Fibroblast of skin of left quadriceps (primary cell): ENCODE data around the gene SLC6A2.
"Not testable (repeated sequence)": the region's sequence is repeated elsewhere in the genome, so short reads cannot be mapped to it uniquely, and the experiment has no call there.

ENCODE experiments used
- DNase-seq, 2 experiments: peaks; one replicate each; pipeline ENCODE4 v3.0.0-alpha.2; 2013; ENCODE audit warnings: low read depth in 2 of 2

Gene SLC6A2

DNA sequence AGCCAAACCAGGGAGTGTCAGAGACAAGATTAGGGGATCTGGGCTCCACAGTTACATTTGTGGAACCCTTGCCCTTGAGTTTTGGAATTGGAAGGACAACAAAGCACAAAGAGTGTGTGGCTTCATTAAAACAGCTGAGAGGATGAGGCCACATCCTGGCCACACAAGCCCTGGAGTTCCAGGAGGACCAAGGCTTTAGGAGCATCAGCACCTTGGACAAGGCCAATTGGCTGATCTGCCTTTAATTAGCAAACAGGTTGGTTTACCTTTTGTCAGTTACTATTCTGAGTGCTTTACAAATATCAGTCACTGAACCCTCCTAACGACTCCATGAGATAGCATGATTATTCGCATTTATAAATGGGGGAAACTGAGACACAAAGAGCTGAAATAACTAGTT, 54.7 kb downstream of the SLC6A2 start:
- DNase-seq = no peak

GRCh38 chr16:55711959-55712876, 56.4 kb downstream of the SLC6A2 start:
- peak; percentile 5 to 11 for DNase-seq

GRCh38 chr16:55713103-55713502, 57.3 kb downstream of the SLC6A2 start:
- no peak for DNase-seq

GRCh38 chr16:55717326-55717725, 61.5 kb downstream of the SLC6A2 start:
- no peak for DNase-seq

DNA sequence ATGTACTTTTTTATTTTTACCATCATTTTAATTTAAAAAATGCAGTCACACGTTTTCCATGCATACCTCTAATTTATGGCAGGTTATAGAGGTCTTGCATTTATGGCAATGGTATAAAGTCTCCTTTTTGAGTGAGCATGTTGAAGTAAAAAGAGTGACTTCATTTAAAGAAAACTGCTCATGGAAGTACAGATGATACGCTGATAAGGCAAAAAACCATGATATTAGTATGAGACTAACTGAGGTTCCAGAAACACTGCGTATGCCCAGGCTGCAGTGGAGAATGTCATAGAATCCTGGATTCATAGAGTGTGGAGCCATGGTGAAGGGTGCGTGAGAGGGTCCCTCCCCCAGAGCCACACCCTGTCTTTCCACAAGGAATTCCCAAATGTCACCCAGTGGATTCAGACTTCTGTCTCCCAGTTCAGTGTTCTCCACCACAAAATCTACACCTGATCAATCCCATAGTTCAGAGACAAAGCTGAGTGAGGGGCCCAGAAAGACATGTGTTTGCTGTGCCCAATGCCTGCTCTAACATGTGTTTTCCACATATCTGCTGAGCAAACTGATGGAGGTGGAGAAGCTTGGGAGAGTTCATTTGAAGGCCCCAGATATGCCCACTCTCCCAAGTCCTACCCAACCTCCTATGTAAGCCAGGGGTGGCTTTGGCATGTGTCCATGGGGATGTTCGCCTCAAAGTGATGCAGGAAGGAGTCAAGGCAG, 69.4 kb downstream of the SLC6A2 start:
- DNase-seq = no peak

- no peak for DNase-seq
These were observed 73.0 kb downstream of the SLC6A2 start for GRCh38 chr16:55728797-55729196.

DNA sequence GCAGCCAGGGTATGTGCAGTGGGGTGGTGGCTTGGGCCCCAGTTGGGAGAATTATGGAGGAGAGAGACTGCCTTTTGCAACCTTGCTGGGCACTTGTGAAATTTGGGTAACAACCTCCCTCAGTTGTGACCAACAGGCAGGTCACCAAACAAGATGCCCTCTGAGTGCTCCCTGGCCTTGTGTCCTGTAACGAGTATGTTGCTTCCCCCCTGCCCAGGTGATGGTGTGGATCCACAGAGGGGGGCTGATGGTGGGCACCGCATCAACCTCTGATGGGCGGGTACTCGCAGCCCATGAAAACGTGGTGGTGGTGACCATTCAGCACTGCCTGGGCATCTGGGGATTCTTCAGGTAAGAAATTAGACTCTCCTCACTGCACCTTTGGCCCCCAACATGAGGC, 74.3 kb downstream of the SLC6A2 start:
- no peak for DNase-seq

DNA sequence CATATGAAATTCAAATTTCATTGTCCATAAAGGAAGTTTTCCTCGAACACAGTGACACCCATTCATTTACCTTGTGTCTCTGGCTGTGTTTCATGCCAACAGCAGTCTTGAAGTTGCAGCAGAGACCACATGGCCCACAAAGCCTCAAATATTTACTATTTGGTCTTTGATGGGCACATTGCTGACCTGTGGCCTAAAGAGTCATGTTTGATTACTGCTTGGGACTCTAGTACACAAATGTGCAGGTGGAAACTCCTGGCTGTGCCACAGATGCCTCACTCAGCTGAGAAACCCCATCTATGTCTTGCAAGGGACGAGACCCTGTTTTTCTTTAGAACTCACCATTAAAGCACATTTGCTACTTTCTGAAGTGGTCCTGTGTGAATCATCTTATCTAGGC, 76.7 kb downstream of the SLC6A2 start:
- no peak for DNase-seq

GRCh38 chr16:55734665-55735064, 78.9 kb downstream of the SLC6A2 start:
- no peak for DNase-seq

DNA sequence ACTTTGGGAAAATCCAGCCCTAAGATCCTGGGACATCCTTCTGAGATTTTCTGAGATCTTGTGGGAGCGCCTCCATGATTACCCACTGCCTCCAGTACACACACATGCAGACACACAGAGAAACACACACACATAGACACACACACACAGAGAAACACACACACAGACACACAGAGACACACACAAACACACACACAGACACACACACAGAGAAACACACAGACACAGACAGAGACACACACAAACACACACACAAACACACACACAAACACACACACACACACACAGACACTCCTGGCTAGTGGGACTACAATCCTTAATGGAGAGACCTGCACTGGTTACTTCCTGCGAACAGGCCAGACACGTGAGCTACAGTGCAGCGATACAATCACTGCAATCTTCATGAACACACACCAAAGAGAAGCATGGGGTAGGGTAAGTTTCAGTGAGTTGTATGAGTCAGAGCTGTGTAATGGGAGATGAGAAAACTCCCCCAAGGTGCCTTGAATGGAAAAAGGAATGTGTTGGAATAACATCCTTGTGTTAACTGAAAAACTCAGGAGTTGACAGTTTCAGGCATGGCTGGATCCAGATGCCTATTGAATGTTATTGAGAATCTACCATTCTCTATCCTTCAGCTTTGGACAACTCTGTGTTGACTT, 79.5 kb downstream of the SLC6A2 start:
- DNase-seq = no peak

DNA sequence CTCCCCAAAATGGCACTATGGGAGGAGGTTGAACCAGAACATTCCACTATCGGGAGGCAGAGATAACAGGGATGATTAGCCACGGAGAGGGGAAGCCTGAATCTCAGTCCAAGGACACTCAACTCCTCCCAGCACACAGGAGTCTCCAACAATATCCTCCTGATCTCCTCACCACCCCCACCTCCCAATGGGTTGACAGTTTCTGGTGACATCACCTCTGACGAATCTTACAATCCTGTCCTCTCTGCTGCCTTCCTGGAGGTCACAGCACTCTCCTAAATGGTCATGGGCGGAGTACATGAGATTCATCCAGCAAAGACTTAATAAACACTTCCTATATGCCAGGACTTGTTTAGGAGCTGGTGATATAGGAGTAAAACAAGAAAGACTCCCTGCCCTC, 80.9 kb downstream of the SLC6A2 start:
- no peak for DNase-seq

DNA sequence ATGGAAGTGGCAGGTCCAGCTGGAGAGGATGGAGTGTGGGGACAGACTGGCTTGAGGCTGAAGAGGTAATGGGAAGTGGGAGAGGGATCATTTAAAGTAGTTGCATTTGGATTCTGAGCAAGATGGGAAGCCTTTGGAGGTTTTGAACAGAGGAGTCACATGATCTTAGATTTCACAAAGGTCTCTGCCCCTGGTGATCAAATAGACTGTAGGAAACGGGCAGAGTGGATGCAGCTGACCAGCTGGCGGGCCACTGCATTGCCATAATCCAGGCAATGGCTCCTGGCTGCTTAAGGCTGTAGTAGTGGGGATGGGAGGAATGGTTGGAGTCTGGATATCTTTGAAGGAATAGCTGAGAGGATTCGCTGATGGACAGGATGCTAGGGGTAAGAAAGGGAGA, 81.5 kb downstream of the SLC6A2 start:
- no peak for DNase-seq

- DNase-seq = no peak
These were observed 82.2 kb downstream of the SLC6A2 start for GRCh38 chr16:55737966-55738365.

GRCh38 chr16:55746081-55746480, 90.3 kb downstream of the SLC6A2 start:
- DNase-seq = no peak

GRCh38 chr16:55747785-55748184, 92.0 kb downstream of the SLC6A2 start:
- DNase-seq = no peak

GRCh38 chr16:55752465-55753144, 96.8 kb downstream of the SLC6A2 start:
- not testable (repeated sequence) for DNase-seq

- not testable (repeated sequence) for DNase-seq
These were observed 97.4 kb downstream of the SLC6A2 start for GRCh38 chr16:55753145-55753631.
